ENCODE measurements around the gene TRIP12. TPM values are rescaled to one million over a fixed set of nuclear protein-coding genes. Genes with fewer than 3 reads are reported as not detected.

Gene TRIP12
- total and polyA plus RNA-seq, 2 of the 8 experiments (the other 6 are each of a cell fraction or from before 2014, with no cell fraction given): 23.1 to 174 TPM

- TF ChIP-seq CHD7 (IDR thresholded peaks at IDR 0.05; ENCODE audit: insufficient replicate concordance, low read length) (no peak), SP4 (IDR thresholded peaks at IDR 0.05; ENCODE audit: low read length) (no peak), KDM1A (IDR thresholded peaks at IDR 0.05; ENCODE audit: borderline replicate concordance, low read length) (no peak), CEBPB (IDR thresholded peaks at IDR 0.05; ENCODE audit: low read depth, low read length) (no peak), GABPA (IDR thresholded peaks at IDR 0.05; ENCODE audit: borderline replicate concordance, insufficient read depth, low read length) (no peak), NRF1 (IDR thresholded peaks at IDR 0.05; ENCODE audit: low read depth, low read length) (no peak), POU5F1 (IDR thresholded peaks at IDR 0.05; ENCODE audit: low read depth, low read length) (no peak), KDM5A (IDR thresholded peaks at IDR 0.05; ENCODE audit: low read length) (peak; percentile 54), SP1 (IDR thresholded peaks at IDR 0.05; ENCODE audit: low read depth, low read length) (no peak), JUN (IDR thresholded peaks at IDR 0.05; ENCODE audit: low read depth, low read length) (no peak), SIRT6 (IDR thresholded peaks at IDR 0.05; ENCODE audit: low read length) (no peak)
Measured at GRCh38 chr2:229922449-229923386, 909 bp upstream of the TRIP12 start, which contains the start of gene FBXO36 (continued).
